ENCODE data around the gene LIN28A. TPM values are rescaled to one million over a fixed set of nuclear protein-coding genes. Genes with fewer than 3 reads are reported as not detected.

Gene LIN28A
- polyA plus RNA-seq, 1 of the 3 experiments (the other 2 are of a cell fraction), result not detected

GRCh38 chr1:26388791-26389445 is 21.7 kb upstream of the LIN28A start:
- 84% methylated on average over 7 of the region's 7 CpGs for WGBS (ENCODE audit: low lambda C conversion rate)
- no peak overlapping the region for H3K4me2 ChIP-seq
- ChIA-PET POLR2A (interaction anchor here (0.6 to 1.3 kb wide), 2 partner anchors 16 to 19 kb away, joined by 3 to 4 read pairs; no protein-coding TSS in a partner anchor), CTCF (interaction anchor here (1.2 to 1.7 kb wide), 2 partner anchors 25 to 28 kb away, joined by 3 to 9 read pairs; no protein-coding TSS in a partner anchor)
- no peaks in the 10 kb centered on the region for H4K20me1 ChIP-seq (ENCODE audit: insufficient read depth)
- DNase-seq, result no peak
- no peaks in the 10 kb centered on the region for H3K79me2 ChIP-seq (ENCODE audit: insufficient read depth)
- no peaks in the 10 kb centered on the region for H3K4me1 ChIP-seq (ENCODE audit: control insufficient read depth in 1 of 2, insufficient read depth in 2 of 2, low read depth in 1 of 2, low read length in 1 of 2)
- H3K27ac ChIP-seq (ENCODE audit: low read depth in 2 of 2, low read length in 1 of 2), result no peak overlapping the region
- no peaks in the 10 kb centered on the region for H3K9me3 ChIP-seq
- TF ChIP-seq CTCF (IDR thresholded peaks at IDR 0.05), result no peak
- TF ChIP-seq EZH2phosphoT487 (IDR thresholded peaks at IDR 0.05; ENCODE audit: borderline replicate concordance, low read depth), result no peak
- no peaks in the 10 kb centered on the region for H3K36me3 ChIP-seq (replicated peaks in 1 of 2; ENCODE audit: control insufficient read depth in 1 of 2, insufficient read depth in 2 of 2, low read length in 1 of 2)
- H3F3A ChIP-seq (replicated peaks; ENCODE audit: insufficient read depth), result no peaks in the 10 kb centered on the region
- no peak overlapping the region for H2AFZ ChIP-seq (ENCODE audit: low read depth)
- no peaks in the 10 kb centered on the region for H3K9me2 ChIP-seq
- H3K9ac ChIP-seq, result no peak overlapping the region
- no peak overlapping the region for H3K4me3 ChIP-seq (ENCODE audit: low read depth in 2 of 2, low read length in 1 of 2)
- no peaks in the 10 kb centered on the region for H3K27me3 ChIP-seq (ENCODE audit: insufficient read depth)

- Histone ChIP-seq H3K79me2 (ENCODE audit: insufficient read depth) (no peaks in the 10 kb centered on the region), H3K4me1 (ENCODE audit: control insufficient read depth in 1 of 2, insufficient read depth in 2 of 2, low read depth in 1 of 2, low read length in 1 of 2) (no peaks in the 10 kb centered on the region), H3K9me2 (no peaks in the 10 kb centered on the region), H3K36me3 (replicated peaks in 1 of 2; ENCODE audit: control insufficient read depth in 1 of 2, insufficient read depth in 2 of 2, low read length in 1 of 2) (no peaks in the 10 kb centered on the region), H2AFZ (ENCODE audit: low read depth) (no peak overlapping the region), H3F3A (replicated peaks; ENCODE audit: insufficient read depth) (no peaks in the 10 kb centered on the region), H3K4me2 (no peak overlapping the region), H3K27ac (ENCODE audit: low read depth in 2 of 2, low read length in 1 of 2) (no peak overlapping the region), H4K20me1 (ENCODE audit: insufficient read depth) (no peaks in the 10 kb centered on the region), H3K9ac (no peak overlapping the region), H3K27me3 (ENCODE audit: insufficient read depth) (no peaks in the 10 kb centered on the region), H3K4me3 (ENCODE audit: low read depth in 2 of 2, low read length in 1 of 2) (no peak overlapping the region), H3K9me3 (no peaks in the 10 kb centered on the region)
- ChIA-PET POLR2A (no interaction called here), CTCF (interaction anchor here (0.7 to 1.7 kb wide), 2 partner anchors 27 to 68 kb away, joined by 3 to 9 read pairs; no protein-coding TSS in a partner anchor)
- DNase-seq, result no peak
- TF ChIP-seq USF1 (IDR thresholded peaks at IDR 0.05; ENCODE audit: borderline replicate concordance, low read depth) (no peak), FOSL2 (IDR thresholded peaks at IDR 0.05; ENCODE audit: borderline replicate concordance, low read depth) (no peak), TAF1 (IDR thresholded peaks at IDR 0.05; ENCODE audit: borderline replicate concordance, low read depth, low read length) (no peak), NRF1 (IDR thresholded peaks at IDR 0.05; ENCODE audit: low read depth, low read length) (no peak), SIN3A (IDR thresholded peaks at IDR 0.05; ENCODE audit: borderline replicate concordance, low read depth, low read length) (no peak), YY1 (IDR thresholded peaks at IDR 0.05; ENCODE audit: low read depth) (no peak), ZBTB33 (IDR thresholded peaks at IDR 0.05; ENCODE audit: borderline replicate concordance, low read depth) (no peak), EZH2phosphoT487 (IDR thresholded peaks at IDR 0.05; ENCODE audit: borderline replicate concordance, low read depth) (no peak), TEAD4 (IDR thresholded peaks at IDR 0.05; ENCODE audit: borderline replicate concordance, insufficient read depth) (no peak), POLR2AphosphoS5 (IDR thresholded peaks at IDR 0.05; ENCODE audit: low read depth, low read length) (no peak)
- 50% methylated on average over 1 of the region's 4 CpGs for whole genome bisulfite sequencing (ENCODE audit: low lambda C conversion rate)
Measured at GRCh38 chr1:26389604-26390247, 20.9 kb upstream of the LIN28A start.

All from SK-N-SH (cell line).